Transverse colon (tissue), 4 donors: Measurements from ENCODE around the gene TSN. TPM values are rescaled to one million over a fixed set of nuclear protein-coding genes. Genes with fewer than 3 reads are reported as not detected.

Source experiments
- DNase-seq: peaks from one replicate; pipeline ENCODE4 v3.0.0-alpha.2; 2019
- H3K27ac ChIP-seq, 4 donors: fragments of 200-600 bp; sonication (generic); 2 replicates each; pipeline ENCODE4 v1.5.1; 2016 to 2018; ENCODE audit warnings: inconsistent platforms in 4 of 4
- H3K27me3 ChIP-seq: fragments of 200-600 bp; sonication (generic); 2 replicates; pipeline ENCODE4 v1.5.1; 2017; ENCODE audit warnings: inconsistent platforms
- H3K36me3 ChIP-seq, 4 donors: fragments of 200-600 bp; sonication (generic); 2 replicates each; pipeline ENCODE4 v1.5.1; 2017 to 2019; ENCODE audit warnings: inconsistent platforms in 4 of 4
- H3K4me1 ChIP-seq, 4 donors: fragments of 200-600 bp; sonication (generic); 2 replicates each; pipeline ENCODE4 v1.5.1; 2017 to 2020; ENCODE audit warnings: inconsistent platforms in 4 of 4
- H3K4me3 ChIP-seq, 4 donors: fragments of 200-600 bp; sonication (generic); 1 replicate in 1 of 4; 2 replicates in 3 of 4; pipeline versions ENCODE4 v1.5.1 to v1.6.1; 2017 to 2019; ENCODE audit warnings: inconsistent platforms in 4 of 4
- H3K9me3 ChIP-seq, 2 donors: fragments of 200-600 bp; sonication (generic); 2 replicates each; pipeline ENCODE4 v1.5.1; 2017 to 2019; ENCODE audit warnings: inconsistent platforms in 2 of 2
- EP300 ChIP-seq: sonication (generic); formaldehyde crosslinking; IDR thresholded peaks from one replicate; pipeline ENCODE4 v1.6.1; 2017; ENCODE audit warnings: antibody characterized with exemption, low read depth
- POLR2A ChIP-seq: fragments of 450-650 bp; IDR thresholded peaks from one replicate; pipeline ENCODE4 v1.6.1; 2016; ENCODE audit warnings: antibody characterized with exemption, mild to moderate bottlenecking, moderate library complexity
- POLR2AphosphoS5 ChIP-seq, 3 donors: sonication (generic); formaldehyde crosslinking; IDR thresholded peaks; one replicate each; pipeline ENCODE4 v1.6.1; 2016; ENCODE audit warnings: antibody characterized with exemption in 3 of 3
- WGBS, 2 donors: methylation state at CpG; one replicate each; pipeline ENCODE4 v1.1.5; 2018; ENCODE audit warnings: low coverage in 1 of 2; 5-methylcytosine and 5-hydroxymethylcytosine counted together
- in situ Hi-C, 4 donors: fragments of 200-750 bp; cut with MboI; loops; one replicate each; pipeline versions ENCODE4 v1.15.0 to v1.15.1; 2017; ENCODE audit warnings: low sequenced_read_pairs in 3 of 4, low pct_ligation_motif_present in 1 of 4, low pct_unique_long_range_greater_than_20kb in 1 of 4
- intact Hi-C: fragments of 100-400 bp; cut with DNase I; formaldehyde crosslinking; loops from one replicate; pipeline ENCODE4 v1.15.1; 2023; ENCODE audit warnings: low total_unique reads
- total RNA-seq, 4 donors: library from RNA; depleted of rRNA; stranded (reverse); fragments of >200 nt; gene quantifications; one replicate each; pipeline ENCODE4 v1.1.0, GENCODE V29; 2016
- TF ChIP-seq, protein P1 (sequence below), 5 experiments: fragments of 200-600 bp in 3 of 5; fragments of 450-650 bp in 2 of 5; sonication (generic) in 3 of 5; IDR thresholded peaks; 1 replicate in 2 of 5; 2 replicates in 3 of 5; pipeline ENCODE4 v1.5.1; 2016 to 2017; ENCODE audit warnings: antibody characterized with exemption in 5 of 5, inconsistent platforms in 3 of 5, mild to moderate bottlenecking in 2 of 5, moderate library complexity in 1 of 5

Gene TSN
- total RNA-seq, 4 donors from 2014 or later: 8.2 to 33.5 (median 23.7) TPM

DNA sequence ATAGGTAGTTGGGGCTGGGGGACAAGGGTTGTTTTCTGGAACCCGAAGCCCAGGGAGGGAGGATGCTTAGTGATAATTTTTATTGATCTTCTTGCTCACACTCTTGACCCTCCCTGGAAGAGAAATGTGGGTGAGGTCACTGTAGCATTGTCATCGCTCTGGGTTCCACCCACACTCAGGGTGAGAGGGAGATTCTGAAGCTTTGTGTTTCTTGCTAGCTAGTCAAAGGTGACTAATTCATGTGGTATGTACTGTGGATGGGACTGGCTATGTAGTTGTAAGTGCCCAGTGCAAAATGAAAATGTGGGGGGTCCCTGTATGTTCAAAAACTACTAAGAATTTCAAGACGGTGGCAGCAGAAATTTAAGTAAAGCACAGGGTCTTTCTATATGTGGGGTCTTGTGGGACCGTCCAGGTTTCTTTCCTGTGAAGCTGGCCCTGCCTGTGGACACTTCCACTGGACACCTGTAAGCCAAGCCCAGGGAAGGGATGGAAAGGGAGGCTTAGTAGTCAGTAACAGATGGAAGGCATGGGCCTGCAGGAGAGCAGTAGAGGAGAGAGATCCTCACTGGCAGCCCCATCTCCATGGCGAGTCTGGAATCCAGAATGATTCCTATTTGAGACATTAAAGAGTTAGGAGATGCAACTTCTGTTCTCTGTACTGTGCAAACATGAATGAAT is 35.0 kb downstream of the TSN start:
- intact Hi-C loops: no loop called here
- H3K27me3 ChIP-seq: no peaks in the 10 kb centered on the region

DNA sequence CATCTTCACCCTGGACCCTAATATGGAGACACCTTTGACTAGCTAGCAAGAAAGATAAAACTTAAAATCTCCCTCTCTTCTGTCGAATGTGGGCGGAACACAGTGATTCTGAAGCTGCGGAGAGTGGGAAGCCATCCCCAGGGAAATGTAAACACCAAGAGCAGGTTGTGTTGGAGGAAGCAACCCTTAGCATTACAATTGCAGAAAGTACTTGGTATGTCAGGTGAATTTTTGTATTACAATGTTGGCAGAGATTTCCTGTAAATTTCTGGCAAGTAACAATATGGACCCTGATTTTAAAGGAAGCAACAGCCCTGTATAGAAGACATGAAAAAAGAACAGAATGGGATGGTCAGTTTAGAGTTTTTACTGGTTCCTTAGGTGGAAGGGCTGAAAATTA is 35.8 kb downstream of the TSN start:
- whole genome bisulfite sequencing, 2 donors: 70 to 86% methylated on average over 2 to 3 of the region's 3 CpGs
- Histone ChIP-seq H3K9me3 (no peaks in the 10 kb centered on the region), H3K27ac (no peak overlapping the region), H3K36me3 (no peaks in the 10 kb centered on the region), H3K27me3 (no peaks in the 10 kb centered on the region), H3K4me3 (no peak overlapping the region), H3K4me1 (no peaks in the 10 kb centered on the region)
- in situ Hi-C loops (no loop called here), intact Hi-C loops (no loop called here)
- TF ChIP-seq EP300 (no peak), POLR2A (no peak), POLR2AphosphoS5 (IDR thresholded peaks at IDR 0.05) (no peak)
- TF ChIP-seq, protein P1, sequence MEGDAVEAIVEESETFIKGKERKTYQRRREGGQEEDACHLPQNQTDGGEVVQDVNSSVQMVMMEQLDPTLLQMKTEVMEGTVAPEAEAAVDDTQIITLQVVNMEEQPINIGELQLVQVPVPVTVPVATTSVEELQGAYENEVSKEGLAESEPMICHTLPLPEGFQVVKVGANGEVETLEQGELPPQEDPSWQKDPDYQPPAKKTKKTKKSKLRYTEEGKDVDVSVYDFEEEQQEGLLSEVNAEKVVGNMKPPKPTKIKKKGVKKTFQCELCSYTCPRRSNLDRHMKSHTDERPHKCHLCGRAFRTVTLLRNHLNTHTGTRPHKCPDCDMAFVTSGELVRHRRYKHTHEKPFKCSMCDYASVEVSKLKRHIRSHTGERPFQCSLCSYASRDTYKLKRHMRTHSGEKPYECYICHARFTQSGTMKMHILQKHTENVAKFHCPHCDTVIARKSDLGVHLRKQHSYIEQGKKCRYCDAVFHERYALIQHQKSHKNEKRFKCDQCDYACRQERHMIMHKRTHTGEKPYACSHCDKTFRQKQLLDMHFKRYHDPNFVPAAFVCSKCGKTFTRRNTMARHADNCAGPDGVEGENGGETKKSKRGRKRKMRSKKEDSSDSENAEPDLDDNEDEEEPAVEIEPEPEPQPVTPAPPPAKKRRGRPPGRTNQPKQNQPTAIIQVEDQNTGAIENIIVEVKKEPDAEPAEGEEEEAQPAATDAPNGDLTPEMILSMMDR (IDR thresholded peaks at IDR 0.05): no peak
- DNase-seq: no peak

More for the DNA sequence above, 35.0 kb downstream of the TSN start:
- in situ Hi-C loops: no loop called here
- no peak for DNase-seq
- WGBS, 2 donors: 75 to 78% methylated on average over 4 to 5 of the region's 5 CpGs
- Histone ChIP-seq H3K4me3 (no peak overlapping the region), H3K36me3 (no peaks in the 10 kb centered on the region), H3K27ac (no peak overlapping the region), H3K9me3 (no peaks in the 10 kb centered on the region), H3K4me1 (no peaks in the 10 kb centered on the region)
- TF ChIP-seq EP300: no peak
- no peak for TF ChIP-seq POLR2AphosphoS5 (IDR thresholded peaks at IDR 0.05)

DNA sequence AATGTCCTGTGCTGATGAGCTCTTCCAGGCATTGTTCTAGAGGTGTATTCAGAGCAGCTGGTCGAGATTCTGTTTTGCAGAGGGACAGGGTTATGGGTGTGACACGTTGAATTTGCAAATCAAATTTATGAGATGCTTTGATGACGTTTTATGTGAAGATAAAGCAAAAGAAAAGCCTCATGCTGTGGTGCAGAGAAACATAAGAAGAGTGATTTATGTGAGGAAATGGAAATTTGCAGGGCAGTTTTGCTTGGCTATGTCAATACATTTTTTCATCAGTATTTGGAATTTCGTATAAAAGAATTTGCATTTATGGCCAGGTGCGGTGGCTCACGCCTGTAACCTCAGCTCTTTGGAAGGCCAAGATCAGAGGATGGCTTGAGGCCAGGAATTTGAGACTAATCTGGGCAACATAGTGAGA is 36.4 kb downstream of the TSN start:
- in situ Hi-C loops (no loop called here), intact Hi-C loops (no loop called here)
- H3K4me1 ChIP-seq: no peaks in the 10 kb centered on the region
- no peaks in the 10 kb centered on the region for H3K27me3 ChIP-seq
- H3K27ac ChIP-seq: no peak overlapping the region
- TF ChIP-seq POLR2AphosphoS5 (IDR thresholded peaks at IDR 0.05): no peak
- TF ChIP-seq, protein P1 (IDR thresholded peaks at IDR 0.05): no peak
- TF ChIP-seq POLR2A: no peak
- no peak for TF ChIP-seq EP300
- no peak overlapping the region for H3K4me3 ChIP-seq
- H3K36me3 ChIP-seq: no peaks in the 10 kb centered on the region
- WGBS, 2 donors: 25 to 39% methylated on average over 6 of the region's 6 CpGs
- H3K9me3 ChIP-seq: no peaks in the 10 kb centered on the region
- no peak for DNase-seq

DNA sequence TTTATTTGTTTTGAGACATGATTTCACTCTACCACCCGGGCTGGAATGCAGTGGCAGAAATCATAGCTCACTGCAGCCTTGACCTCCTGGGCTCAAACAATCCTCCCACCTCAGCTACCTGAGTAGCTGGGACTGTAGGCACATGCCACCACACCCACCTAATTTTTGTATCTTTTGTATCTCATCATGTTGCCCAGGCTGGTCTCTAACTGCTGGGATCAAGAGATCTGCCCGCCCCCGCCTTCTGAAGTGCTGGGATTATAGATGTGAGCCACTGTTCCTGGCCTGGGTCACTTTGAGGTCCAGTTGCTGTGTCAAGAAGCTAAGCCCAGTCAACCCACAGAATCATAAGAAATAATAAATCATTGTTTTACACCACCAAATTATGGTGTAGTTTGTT is 38.4 kb downstream of the TSN start:
- Histone ChIP-seq H3K4me1 (no peaks in the 10 kb centered on the region), H3K27ac (no peak overlapping the region), H3K9me3 (no peaks in the 10 kb centered on the region), H3K36me3 (no peaks in the 10 kb centered on the region), H3K4me3 (no peak overlapping the region), H3K27me3 (no peaks in the 10 kb centered on the region)
- TF ChIP-seq POLR2A (no peak), EP300 (no peak), POLR2AphosphoS5 (IDR thresholded peaks at IDR 0.05) (no peak)
- TF ChIP-seq, protein P1 (IDR thresholded peaks at IDR 0.05): no peak
- no peak for DNase-seq
- in situ Hi-C loops: no loop called here
- WGBS, 2 donors: 83% methylated on average over 3 of the region's 3 CpGs; no CpG with 5 or more reads in 1 of the 2 donors
- intact Hi-C loops: no loop called here

DNA sequence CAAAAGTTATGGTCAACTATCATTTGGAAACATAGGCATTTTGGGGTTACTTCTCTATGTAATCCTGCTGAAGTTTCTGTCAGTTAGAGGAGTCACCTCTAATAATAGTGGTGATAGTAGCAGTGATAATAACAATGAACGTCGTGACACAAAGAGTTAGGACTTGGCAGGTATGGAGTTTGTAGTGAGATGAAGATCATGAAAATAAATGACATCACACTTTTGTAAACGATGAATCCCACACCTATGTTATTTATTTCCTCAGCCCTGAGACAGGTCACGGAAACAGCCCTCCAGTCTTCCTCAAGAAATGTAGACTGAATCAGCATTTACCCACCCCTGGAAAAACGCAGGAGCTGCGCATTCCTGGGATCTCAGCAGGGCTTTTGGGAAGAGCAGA is 38.8 kb downstream of the TSN start:
- 77 to 79% methylated on average over 6 of the region's 6 CpGs for WGBS, 2 donors
- Histone ChIP-seq H3K4me1 (no peaks in the 10 kb centered on the region), H3K27me3 (no peaks in the 10 kb centered on the region), H3K9me3 (no peaks in the 10 kb centered on the region), H3K36me3 (no peaks in the 10 kb centered on the region), H3K27ac (no peak overlapping the region), H3K4me3 (no peak overlapping the region)
- DNase-seq: no peak
- TF ChIP-seq, protein P1 (IDR thresholded peaks at IDR 0.05): no peak
- TF ChIP-seq POLR2AphosphoS5 (IDR thresholded peaks at IDR 0.05) (no peak), EP300 (no peak), POLR2A (no peak)
- in situ Hi-C loops: no loop called here
- intact Hi-C loops: no loop called here
